ENCODE results near the gene TPT1.

DNA sequence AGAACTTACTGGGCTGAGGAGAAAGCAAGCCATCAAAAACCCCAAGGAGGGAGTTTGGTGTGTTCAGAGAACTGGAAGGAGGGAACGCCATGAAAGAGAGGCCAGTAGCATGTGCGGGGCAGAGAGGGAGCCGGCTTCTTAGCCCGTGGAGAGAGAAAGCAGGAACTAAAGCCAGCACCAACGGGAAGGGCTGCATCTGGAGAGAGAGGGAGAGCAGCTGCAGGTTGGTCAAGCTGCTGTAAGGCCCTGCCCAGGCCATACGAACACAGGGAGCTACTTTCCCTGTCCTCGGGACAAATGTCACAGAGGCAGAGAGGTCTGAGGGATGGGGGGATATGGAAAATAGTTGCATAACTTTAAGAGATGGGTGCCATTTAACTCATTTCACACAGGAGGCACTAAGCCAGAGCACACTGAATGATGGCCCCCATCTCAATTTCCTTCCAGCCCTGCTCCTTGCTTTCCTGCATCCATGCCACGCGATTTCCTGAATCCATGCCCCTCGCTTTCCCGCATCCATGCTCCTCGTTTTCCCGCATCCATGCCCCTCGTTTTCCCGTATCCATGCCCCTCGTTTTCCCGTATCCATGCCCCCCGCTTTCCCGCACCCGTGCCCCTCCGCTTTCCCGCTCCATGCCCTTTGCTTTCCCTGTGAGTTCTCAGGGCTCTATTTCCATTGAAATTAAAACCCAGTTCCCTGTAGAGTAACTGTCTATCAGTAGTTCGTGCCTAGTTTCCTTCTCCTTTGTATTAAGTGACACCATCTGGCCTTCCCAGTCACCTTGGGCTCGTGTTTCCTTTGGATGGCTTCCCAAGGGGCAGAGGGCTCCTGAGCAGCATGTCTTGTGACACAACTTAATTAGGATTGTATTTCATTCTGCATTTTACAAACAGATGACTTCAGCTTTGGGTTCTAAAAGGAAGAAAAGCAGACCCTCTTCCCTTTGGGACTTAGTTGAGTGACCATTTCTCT, 31.5 kb upstream of the TPT1 start:
- TF ChIP-seq, protein P1, sequence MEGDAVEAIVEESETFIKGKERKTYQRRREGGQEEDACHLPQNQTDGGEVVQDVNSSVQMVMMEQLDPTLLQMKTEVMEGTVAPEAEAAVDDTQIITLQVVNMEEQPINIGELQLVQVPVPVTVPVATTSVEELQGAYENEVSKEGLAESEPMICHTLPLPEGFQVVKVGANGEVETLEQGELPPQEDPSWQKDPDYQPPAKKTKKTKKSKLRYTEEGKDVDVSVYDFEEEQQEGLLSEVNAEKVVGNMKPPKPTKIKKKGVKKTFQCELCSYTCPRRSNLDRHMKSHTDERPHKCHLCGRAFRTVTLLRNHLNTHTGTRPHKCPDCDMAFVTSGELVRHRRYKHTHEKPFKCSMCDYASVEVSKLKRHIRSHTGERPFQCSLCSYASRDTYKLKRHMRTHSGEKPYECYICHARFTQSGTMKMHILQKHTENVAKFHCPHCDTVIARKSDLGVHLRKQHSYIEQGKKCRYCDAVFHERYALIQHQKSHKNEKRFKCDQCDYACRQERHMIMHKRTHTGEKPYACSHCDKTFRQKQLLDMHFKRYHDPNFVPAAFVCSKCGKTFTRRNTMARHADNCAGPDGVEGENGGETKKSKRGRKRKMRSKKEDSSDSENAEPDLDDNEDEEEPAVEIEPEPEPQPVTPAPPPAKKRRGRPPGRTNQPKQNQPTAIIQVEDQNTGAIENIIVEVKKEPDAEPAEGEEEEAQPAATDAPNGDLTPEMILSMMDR (IDR thresholded peaks at IDR 0.05) = no peak
- TF ChIP-seq NR3C1 (IDR thresholded peaks at IDR 0.05) = no peak
- TF ChIP-seq MAX (IDR thresholded peaks at IDR 0.05) = no peak
- TF ChIP-seq FOXS1 (CRISPR knock-in tag; IDR thresholded peaks at IDR 0.05) = no peak
- TF ChIP-seq TFCP2L1 (CRISPR knock-in tag; IDR thresholded peaks at IDR 0.05) = no peak
- no peak for TF ChIP-seq ELK1 (IDR thresholded peaks at IDR 0.05; ENCODE audit: low read depth, low read length)
- TF ChIP-seq RAD21 (conservative IDR thresholded peaks at IDR 0.05 in 1 of 2, IDR thresholded peaks at IDR 0.05 in 1 of 2) = no peak
- no peak for TF ChIP-seq CEBPB (IDR thresholded peaks at IDR 0.05)
- no peak for TF ChIP-seq ZC3H11A (IDR thresholded peaks at IDR 0.05)

Measured in A549 (cell line).